Measurements from ENCODE around the gene EDEM3.
A peak's percentile ranks its signal among the peaks of the same experiment; 100 is the strongest.
"Not testable (repeated sequence)": the region's sequence is repeated elsewhere in the genome, so short reads cannot be mapped to it uniquely, and the experiment has no call there.

Gene EDEM3

GRCh38 chr1:184716158-184716557, 38.5 kb downstream of the EDEM3 start:
- DNase-seq, result no peak

DNA sequence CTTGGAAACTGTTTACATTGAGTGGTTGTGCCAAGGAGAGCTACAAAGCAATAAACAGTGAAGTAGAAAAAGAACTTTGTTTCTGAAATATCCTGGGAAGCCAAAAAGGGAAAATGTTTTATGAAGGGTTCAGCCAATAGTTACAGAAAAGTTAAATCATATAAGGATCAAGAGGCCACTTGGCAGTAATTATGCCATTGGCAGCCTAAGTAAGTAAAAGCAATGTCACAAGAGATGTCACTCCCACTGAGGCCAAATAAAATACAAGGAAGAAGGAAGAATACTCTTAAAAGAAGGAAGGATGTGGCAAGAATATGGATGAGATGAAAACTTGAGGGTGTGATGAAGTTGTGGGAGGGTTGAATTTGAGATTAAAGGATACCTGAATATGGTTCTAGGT, 45.2 kb downstream of the EDEM3 start:
- DNase-seq, result no peak

DNA sequence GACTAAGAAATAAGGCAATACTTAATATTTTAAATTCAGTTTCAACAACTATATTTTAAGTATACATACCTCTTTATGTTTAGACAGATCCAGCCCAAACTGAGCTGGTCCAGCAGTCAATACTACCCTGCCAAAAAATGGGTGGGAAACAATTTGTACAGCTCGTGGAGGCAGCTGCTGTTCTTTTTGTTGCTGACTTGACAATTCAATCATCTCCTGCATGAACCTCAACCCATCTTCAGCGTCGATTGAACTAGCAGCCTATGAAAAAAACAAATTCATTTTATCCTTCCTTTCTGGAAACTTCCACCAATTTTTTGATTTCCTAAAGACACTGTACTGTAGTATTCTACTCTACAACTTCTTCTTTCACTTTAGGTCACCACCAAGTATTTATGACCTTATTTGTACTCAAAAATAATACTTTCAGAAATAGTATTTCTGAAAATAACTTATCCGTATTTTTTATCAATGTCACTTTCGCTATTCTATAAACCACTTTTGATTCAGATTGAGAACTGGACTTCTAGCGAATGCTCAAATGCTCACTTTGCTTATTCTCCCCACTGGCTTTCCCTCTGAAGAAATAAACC, 46.5 kb downstream of the EDEM3 start:
- no peak for DNase-seq

DNA sequence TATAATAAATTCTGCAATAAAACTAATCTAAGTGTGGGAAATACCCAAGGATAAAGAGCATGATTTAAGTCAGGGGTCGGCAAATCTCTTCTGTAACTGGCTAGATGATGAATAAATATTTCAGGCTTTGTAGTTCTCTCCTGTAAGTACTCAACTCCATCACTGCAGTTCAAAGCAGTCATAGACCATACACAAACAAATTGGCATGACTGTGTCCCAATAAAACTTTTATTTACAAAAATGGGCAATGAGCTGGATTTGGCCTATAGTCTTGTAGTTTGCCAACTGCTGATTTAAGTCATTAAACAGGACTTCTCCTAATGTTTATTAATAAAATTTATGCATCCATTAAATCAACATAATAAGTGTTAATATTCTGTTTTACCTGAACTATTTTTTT, 49.4 kb downstream of the EDEM3 start:
- no peak for DNase-seq

GRCh38 chr1:184701816-184702215, 52.8 kb downstream of the EDEM3 start:
- DNase-seq, result no peak

DNA sequence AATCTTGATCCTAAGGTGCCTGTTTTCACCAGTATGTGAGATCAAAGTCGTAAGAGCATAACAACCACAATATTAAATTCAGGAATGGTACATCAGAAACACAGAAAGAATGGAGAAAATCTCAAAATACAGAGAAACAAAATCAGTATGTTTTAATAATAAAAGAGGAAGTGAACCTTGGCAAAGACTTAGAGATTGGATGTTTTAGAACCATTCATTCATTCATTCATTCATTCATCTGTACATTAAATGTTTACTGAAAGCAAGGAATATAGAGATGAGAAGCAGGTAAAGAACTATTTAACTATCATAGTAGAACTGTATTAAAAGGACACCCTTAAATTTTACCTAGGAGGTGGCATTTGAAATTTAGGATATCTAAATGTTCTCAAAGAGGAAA, 55.7 kb downstream of the EDEM3 start:
- no peak for DNase-seq

DNA sequence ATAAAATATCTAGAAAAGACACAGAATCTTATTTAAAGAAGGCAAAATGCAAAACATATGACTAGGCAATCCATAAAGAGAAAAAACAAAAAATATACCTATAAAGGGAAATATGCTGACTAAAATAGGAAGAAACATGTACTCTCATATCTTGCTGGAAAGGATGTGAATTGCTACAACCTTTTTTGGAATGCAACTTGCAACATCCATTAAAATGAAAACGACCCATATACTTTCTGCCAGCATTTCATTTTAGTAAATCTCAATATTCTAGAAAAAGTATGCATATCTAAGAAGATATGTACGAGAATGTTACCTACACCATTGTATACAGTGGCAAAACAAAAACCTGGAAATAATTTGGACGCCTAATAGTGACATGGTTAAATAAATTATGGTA, 56.6 kb downstream of the EDEM3 start:
- DNase-seq, result no peak

DNA sequence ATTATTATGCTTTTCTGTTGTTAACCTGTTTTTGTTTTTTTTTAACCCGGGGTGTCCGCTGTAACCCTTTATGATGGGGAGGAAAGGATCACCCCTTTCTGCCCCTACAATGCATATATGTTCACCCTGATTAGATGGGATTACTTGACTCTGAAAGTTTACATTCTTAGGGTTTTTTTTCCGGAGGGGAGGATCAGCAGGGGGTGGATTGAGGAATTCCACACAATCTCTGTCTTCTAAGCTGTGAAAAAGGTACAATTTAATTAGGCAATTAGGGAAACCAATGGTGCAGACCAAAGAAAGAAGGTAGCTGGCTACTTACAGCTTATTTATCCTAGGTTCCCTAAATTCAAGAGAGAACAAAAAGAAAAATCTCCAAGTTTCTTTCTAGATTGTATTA, 58.3 kb downstream of the EDEM3 start:
- DNase-seq, result no peak

GRCh38 chr1:184695023-184695422, 59.6 kb downstream of the EDEM3 start:
- DNase-seq, result no peak

- no peak for DNase-seq
These were observed 61.6 kb downstream of the EDEM3 start for GRCh38 chr1:184693011-184693410.

GRCh38 chr1:184691719-184692324, 62.8 kb downstream of the EDEM3 start:
- peak in 1 of 2 experiments; percentile 31 for DNase-seq

DNA sequence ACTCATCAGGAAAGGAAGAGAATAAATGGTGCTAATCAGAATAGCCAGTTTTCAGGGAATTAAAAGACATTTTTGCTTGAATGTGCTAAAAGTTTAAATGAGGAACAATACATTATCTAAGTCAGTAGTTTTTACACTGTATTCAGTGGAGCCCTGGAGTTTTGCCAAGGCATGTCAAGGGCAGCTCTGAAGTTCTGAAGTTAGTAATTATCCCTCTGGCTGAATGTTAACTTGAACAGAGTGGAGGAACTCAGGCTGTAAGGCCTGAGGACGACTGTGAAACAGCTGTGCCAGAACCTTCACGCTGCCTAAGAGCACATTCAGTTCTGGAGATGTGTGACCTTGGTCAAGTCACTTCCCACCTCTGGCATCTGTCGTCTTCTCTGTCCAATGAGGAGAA, 68.1 kb downstream of the EDEM3 start:
- DNase-seq, result no peak

DNA sequence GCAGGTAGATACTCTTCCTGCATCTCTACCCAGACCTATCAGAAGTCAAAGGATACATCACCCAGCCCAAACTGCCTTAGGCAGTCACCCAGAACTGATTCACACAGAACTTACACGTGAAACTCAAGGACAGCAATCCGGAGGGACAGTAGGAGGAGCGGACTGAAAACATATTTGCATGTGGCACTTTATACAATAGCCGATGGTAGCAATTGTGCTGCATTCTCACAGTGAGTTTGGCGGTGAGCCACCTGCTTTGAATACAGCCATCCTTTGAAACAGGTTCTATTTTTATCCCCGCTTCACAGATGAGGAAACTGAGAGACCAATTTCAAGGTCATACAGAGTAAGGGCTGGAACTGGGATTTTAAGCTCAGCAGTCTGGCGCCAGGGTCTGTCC, 69.5 kb downstream of the EDEM3 start:
- DNase-seq, result no peak

- DNase-seq, result no peak
These were observed 70.2 kb downstream of the EDEM3 start for GRCh38 chr1:184684285-184685074.

DNA sequence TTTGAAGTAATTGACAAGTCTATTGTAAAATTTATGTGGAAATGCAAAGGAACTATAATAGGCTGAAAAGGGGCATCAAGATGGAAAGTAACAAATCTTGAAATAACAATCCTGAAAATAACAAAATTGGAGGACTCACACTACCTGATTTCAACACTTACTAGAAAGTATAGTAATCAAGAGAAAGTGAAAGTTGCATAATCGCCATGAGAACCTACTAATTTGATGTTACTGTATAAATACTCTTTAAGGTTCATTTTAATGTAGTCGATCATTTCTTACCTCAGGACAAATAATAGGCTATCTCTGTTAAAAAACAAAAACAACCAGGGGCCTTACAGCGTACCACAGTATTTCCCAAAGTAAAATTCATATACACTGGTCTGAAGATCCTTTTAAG, 71.7 kb downstream of the EDEM3 start:
- no peak for DNase-seq

GRCh38 chr1:184680611-184681225, 73.9 kb downstream of the EDEM3 start:
- not testable (repeated sequence) for DNase-seq

DNA sequence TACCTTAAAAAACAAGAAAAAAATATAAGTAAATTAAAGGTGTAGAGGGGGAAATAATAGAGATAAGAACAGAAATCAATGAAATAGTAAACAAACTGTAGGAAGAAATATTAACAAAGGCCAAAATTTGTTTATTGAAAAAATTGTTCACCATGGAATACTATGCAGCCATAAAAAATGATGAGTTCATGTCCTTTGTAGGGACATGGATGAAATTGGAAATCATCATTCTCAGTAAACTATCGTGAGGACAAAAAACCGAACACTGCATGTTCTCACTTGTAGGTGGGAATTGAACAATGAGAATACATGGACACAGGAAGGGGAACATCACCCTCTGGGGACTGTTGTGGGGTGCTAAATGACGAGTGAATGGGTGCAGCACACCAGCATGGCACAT, 75.2 kb downstream of the EDEM3 start:
- not testable (repeated sequence) for DNase-seq

DNA sequence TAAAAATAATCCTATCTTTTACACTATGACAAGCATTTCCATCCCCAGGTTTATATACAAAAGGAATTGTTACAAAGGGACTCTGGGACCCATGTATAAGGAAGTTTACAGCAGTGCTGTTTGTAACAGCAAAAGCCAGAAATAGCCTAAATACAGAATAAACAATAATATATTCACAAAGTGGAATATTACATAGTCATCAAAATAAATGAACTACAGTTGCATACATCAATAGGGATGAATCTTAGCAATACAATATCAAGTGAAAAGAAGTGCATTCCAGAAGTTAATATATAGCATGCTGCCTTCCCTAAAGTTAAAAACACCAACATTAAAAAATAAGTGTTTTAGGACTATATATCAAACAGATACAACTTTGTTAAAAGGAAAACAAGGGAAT, 77.3 kb downstream of the EDEM3 start:
- DNase-seq, result no peak

DNA sequence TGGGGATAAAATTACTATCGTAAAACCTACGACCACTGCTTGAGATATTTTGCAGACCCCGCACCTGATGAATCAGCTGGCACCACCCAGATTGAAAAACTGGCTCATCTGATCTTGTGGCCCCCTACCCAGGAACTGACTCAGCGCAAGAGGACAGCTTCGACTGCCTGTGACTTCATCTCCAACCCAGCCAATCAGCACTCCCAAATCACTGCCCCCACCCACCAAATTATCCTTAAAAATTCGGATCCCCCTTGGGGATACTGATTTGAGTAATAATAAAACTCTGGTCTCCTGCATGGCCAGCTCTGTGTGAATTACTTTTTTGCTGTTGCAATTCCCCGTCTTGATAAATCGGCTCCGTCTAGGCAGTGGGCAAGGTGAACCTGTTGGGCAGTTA, 81.4 kb downstream of the EDEM3 start:
- no peak for DNase-seq

DNA sequence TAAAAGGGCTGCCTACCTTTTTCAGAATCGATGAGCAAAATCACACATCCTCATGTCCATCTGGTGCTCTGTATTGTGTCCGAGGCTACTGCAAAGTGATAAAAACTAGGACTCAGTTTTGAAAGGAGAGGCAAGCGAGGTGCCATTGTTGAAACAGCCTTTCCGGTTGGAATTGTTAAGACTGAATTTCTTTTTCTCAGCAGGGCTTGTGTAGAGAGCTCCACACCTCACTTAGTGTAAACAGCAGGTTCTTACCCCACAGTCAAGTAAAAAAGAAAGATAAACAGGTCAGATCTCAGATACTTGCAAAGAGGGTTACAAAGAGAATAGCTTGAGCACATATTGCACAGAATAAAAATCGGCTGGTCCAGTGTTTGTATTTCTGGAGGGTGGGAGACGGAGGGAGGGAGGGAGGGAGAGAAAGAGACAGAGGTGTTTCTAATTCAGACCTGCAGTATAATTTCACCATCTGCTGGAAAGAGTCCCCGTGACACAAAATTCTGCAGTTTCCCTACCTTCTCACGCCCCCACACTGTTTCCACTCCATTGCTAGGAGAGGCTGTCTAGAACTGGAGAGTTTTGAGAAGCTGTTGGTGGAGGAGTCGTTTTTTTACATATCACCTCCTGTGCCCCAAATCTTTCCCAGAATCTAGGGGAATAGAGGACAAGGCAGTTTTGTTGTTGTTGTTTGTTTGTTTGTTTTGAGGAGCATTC, 82.5 kb downstream of the EDEM3 start:
- no peak for DNase-seq

DNA sequence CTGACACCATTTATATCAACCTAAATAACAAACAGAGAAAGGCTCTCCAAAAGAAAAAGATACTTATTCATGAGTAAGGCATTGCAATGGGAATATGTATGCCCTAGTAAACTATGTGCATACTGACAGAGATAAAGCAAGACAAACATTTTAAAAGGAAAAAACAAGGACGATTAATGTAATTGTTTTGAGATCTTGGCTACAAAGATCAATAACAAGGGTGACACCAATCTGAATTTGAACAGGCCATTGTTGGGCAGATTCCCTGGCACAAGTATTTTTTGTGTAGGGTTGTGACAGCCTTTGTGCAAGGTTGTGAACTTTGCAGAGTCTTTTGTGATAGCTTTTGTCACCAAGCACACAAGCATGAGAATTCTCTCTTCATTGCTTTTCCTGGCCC, 85.3 kb downstream of the EDEM3 start:
- no peak for DNase-seq

- DNase-seq, result no peak
These were observed 89.3 kb downstream of the EDEM3 start for GRCh38 chr1:184665360-184665759.

DNA sequence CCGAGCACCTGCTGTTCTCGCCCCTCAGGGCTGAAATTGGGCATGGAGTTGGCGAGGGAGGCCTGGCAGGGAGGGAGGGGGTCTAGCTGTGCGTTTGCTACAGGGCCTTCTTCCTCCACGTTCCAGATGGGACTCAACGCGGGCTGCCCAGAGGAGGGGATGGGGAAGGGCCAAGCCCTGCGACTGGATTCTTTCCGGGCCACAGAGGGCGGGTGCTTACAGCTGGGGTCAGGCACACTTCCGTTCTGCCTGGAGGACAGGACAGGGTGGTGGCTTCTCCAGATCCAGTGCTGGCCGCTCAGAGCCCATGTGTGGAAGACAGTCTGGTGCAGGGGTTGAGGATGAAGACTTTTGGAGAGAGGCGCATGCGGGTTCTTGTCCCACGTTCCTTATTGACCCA, 90.0 kb downstream of the EDEM3 start:
- DNase-seq, result no peak

Data from NCI-H1930 (cell line).